MCF 10A (cell line): ENCODE measurements around the gene DCBLD2. TPM values are rescaled to one million over a fixed set of nuclear protein-coding genes. Genes with fewer than 3 reads are reported as not detected.

Source experiments
- BruUV-seq: library from RNA; stranded (reverse); fragments of 400-500 nt; replicated peaks from 2 replicates; lab custom pipeline; 2021; lab: Mats Ljungman, UMichigan
- CTCF ChIA-PET: fragments of 300-600 bp; sonication (Branson Sonifier 250); formaldehyde crosslinking; extraction: SDS; loops from one replicate; lab custom pipeline; 2021; ENCODE audit warnings: antibody characterized with exemption, inconsistent platforms; lab: Yijun Ruan, JAX
- POLR2A ChIA-PET: fragments of 300-600, 350-650 bp; sonication (Branson Sonifier 250); formaldehyde crosslinking; extraction: SDS; loops from one replicate; lab custom pipeline; 2020; ENCODE audit warnings: antibody characterized with exemption, inconsistent platforms; lab: Yijun Ruan, JAX
- DNase-seq: peaks from one replicate; pipeline ENCODE4 v3.0.0-alpha.2; 2018; ENCODE audit not compliant: unreplicated experiment
- H3K27ac Mint-ChIP-seq: one replicate; pipeline ENCODE4 v1.8.0; 2022; ENCODE audit warnings: mild to moderate bottlenecking, low read depth, mixed read lengths; ENCODE audit not compliant: unreplicated experiment
- H3K27me3 Mint-ChIP-seq: one replicate; pipeline ENCODE4 v1.8.0; 2022; ENCODE audit warnings: mixed read lengths; ENCODE audit not compliant: insufficient read depth, unreplicated experiment
- H3K36me3 Mint-ChIP-seq: one replicate; pipeline ENCODE4 v1.8.0; 2022; ENCODE audit warnings: mild to moderate bottlenecking, moderate library complexity, mixed read lengths; ENCODE audit not compliant: insufficient read depth, unreplicated experiment
- H3K4me1 Mint-ChIP-seq: one replicate; pipeline ENCODE4 v1.8.0; 2022; ENCODE audit warnings: mixed read lengths; ENCODE audit not compliant: insufficient read depth, unreplicated experiment
- H3K4me3 Mint-ChIP-seq: one replicate; pipeline ENCODE4 v1.8.0; 2022; ENCODE audit warnings: mild to moderate bottlenecking, moderate library complexity, mixed read lengths; ENCODE audit not compliant: unreplicated experiment
- H3K9me3 Mint-ChIP-seq: one replicate; pipeline ENCODE4 v1.8.0; 2022; ENCODE audit warnings: mixed read lengths; ENCODE audit not compliant: unreplicated experiment
- intact Hi-C: fragments of 100-400 bp; cut with micrococcal nuclease; formaldehyde crosslinking; loops from 2 replicates; pipeline ENCODE4 v1.14.1; 2022
- total RNA-seq: library from RNA; stranded (reverse); gene quantifications from 2 replicates; pipeline ENCODE4 v1.2.3, GENCODE V29; 2022
- TF ChIP-seq, protein P1 (sequence below): fragments of 200-600 bp; IDR thresholded peaks from one replicate; pipeline ENCODE4 v1.8.0; 2022; ENCODE audit warnings: antibody characterized with exemption, mild to moderate bottlenecking; ENCODE audit not compliant: unreplicated experiment

The DCBLD2 gene
- total RNA-seq, 1 experiment from 2014 or later = 161 TPM

DNA sequence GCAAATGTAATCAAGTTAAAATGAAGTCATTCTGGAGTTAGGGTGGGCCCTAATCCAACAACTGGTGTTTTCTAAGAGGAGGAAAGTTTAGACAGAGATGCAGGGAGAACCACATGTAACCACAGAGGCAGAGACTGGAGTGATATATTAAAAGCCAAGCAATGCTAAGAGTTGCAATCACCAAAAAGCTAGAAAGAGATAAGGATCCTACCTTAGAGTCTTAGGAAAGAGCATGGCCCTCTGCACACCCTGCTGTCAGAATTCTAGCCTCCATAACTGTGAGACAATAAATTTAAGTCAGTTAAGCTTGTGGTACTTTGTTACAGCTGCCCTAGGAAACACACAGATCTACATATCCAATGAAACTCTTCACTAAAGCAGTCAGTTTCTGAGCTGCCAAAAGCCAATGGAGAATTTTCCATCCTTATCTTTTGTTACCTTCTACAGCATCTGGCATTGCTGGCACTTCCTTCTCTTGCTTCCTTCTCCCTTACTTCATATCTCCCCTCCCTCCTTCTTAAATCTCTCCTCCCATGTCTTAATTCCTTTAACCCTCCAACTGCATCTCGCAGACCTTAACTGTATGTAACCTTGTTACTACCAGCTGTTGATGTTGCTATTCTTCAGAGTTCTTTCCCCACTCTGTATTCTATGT, 11.2 kb downstream of the DCBLD2 start:
- intact Hi-C loops = no loop called here
- H3K4me3 Mint-ChIP-seq = no peak overlapping the region
- CTCF ChIA-PET = no interaction called here

DNA sequence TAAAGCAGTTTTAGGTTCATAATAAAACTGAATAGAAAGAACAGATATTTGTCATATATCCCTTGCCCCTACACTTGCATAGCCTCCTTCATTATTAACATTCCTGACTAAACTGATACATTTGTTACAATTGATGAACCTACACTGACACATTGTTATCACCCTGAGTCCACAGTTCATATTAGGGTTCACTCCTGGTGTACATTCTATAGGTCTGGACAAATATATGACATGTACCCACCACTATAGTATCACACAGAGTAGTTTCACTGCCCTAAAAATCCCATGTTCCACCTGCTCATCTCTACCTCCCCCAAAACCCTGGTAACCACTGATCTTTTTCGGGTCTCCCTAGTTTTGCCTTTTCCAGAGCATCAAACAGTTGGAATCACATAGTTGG, 13.8 kb downstream of the DCBLD2 start:
- Mint-ChIP-seq H3K9me3 (no peaks in the 10 kb centered on the region), H3K36me3 (peaks cover 1% of the 10 kb centered on the region), H3K4me1 (peaks cover 36% of the 10 kb centered on the region), H3K27me3 (no peaks in the 10 kb centered on the region), H3K27ac (no peak overlapping the region), H3K4me3 (no peak overlapping the region)
- CTCF ChIA-PET = interaction anchor here (0.6 to 1.6 kb wide), 5 partner anchors 11 to 921 kb away, joined by 3 to 4 read pairs (median 3); no protein-coding TSS in a partner anchor
- DNase-seq = no peak
- TF ChIP-seq, protein P1, sequence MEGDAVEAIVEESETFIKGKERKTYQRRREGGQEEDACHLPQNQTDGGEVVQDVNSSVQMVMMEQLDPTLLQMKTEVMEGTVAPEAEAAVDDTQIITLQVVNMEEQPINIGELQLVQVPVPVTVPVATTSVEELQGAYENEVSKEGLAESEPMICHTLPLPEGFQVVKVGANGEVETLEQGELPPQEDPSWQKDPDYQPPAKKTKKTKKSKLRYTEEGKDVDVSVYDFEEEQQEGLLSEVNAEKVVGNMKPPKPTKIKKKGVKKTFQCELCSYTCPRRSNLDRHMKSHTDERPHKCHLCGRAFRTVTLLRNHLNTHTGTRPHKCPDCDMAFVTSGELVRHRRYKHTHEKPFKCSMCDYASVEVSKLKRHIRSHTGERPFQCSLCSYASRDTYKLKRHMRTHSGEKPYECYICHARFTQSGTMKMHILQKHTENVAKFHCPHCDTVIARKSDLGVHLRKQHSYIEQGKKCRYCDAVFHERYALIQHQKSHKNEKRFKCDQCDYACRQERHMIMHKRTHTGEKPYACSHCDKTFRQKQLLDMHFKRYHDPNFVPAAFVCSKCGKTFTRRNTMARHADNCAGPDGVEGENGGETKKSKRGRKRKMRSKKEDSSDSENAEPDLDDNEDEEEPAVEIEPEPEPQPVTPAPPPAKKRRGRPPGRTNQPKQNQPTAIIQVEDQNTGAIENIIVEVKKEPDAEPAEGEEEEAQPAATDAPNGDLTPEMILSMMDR = no peak
- intact Hi-C loops = loop anchor here (2.0 kb wide), 1 partner anchor 13 kb away; the partner anchor contains the start of gene DCBLD2
- no TSS peak for BruUV-seq
- POLR2A ChIA-PET = interaction anchor here (0.9 to 12.8 kb wide), 3 partner anchors 11 to 105 kb away, joined by 3 to 278 read pairs (median 3); partner anchors contain the start of gene DCBLD2

More for the DNA sequence above, 11.2 kb downstream of the DCBLD2 start:
- no TSS peak for BruUV-seq
- no peak for DNase-seq
- Mint-ChIP-seq H3K4me1 (peaks cover 40% of the 10 kb centered on the region), H3K36me3 (peaks cover 4% of the 10 kb centered on the region), H3K9me3 (no peaks in the 10 kb centered on the region), H3K27ac (no peak overlapping the region), H3K27me3 (no peaks in the 10 kb centered on the region)
- TF ChIP-seq, protein P1 = no peak
- POLR2A ChIA-PET = interaction anchor here (1.2 to 12.8 kb wide), 2 partner anchors 8 to 72 kb away, joined by 3 to 278 read pairs; partner anchors contain the start of gene DCBLD2

DNA sequence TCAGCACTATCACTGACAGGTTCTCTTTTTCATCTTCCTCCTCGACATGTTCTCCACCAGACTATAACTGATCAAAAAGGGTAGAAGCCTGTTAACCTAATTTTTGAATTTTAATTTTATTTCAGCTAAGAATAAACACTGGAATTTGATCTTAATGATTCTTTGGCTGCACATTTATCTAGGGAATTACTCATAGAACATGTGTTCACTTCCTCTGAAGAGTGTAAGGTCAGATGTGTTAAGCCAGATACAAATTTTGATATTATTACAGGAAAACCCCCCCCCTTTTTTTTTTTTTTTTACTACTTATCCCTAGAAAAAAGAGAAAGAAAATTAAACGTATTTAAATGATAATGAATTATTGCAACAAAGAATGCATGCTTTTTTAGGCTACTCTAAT, 15.0 kb downstream of the DCBLD2 start:
- Mint-ChIP-seq H3K27me3 (no peaks in the 10 kb centered on the region), H3K4me3 (no peak overlapping the region), H3K27ac (peak overlapping the region; percentile 20), H3K4me1 (peaks cover 31% of the 10 kb centered on the region), H3K36me3 (peaks cover 8% of the 10 kb centered on the region), H3K9me3 (no peaks in the 10 kb centered on the region)
- ChIA-PET CTCF (interaction anchor here (1.0 to 1.8 kb wide), 3 partner anchors 12 to 107 kb away, joined by 3 to 5 read pairs (median 5); no protein-coding TSS in a partner anchor), POLR2A (interaction anchor here (0.9 to 12.8 kb wide), 9 partner anchors 10 to 100 kb away, joined by 3 to 278 read pairs (median 3); partner anchors contain the start of gene DCBLD2)
- TF ChIP-seq, protein P1 = no peak
- DNase-seq = no peak
- BruUV-seq = no TSS peak
- intact Hi-C loops = loop anchor here (2.0 kb wide), 1 partner anchor 14 kb away; the partner anchor contains the start of gene DCBLD2

DNA sequence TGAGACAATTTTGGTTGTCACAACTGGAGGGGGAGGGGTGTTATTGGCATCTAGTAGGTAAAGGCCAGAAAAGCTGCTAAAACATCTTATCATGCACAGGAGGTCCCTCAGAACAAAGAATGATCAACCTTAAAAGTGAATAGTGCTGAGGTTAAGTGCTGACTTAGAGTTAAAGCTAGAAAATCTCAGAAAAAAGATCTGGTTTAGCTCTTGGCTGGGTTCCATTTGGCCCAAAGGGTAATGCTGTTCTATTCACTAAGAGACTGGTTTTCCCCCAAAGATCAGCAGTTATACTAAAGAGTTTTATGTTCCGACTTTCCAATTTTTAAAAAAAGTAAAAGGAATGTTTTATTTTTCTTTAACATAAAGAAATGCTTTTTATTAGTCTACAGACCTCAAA, 15.6 kb downstream of the DCBLD2 start:
- DNase-seq = peak; percentile 46
- TF ChIP-seq, protein P1 = no peak
- intact Hi-C loops = loop anchor here (2.0 kb wide), 1 partner anchor 15 kb away; the partner anchor contains the start of gene DCBLD2
- peaks cover 14% of the 10 kb centered on the region for H3K36me3 Mint-ChIP-seq
- ChIA-PET CTCF (interaction anchor here (0.7 to 1.8 kb wide), 5 partner anchors 16 to 108 kb away, joined by 3 to 5 read pairs (median 5); partner anchors contain the start of gene DCBLD2), POLR2A (interaction anchor here (0.9 to 12.8 kb wide), 9 partner anchors 9 to 101 kb away, joined by 3 to 278 read pairs (median 3); partner anchors contain the start of gene DCBLD2)
- no peaks in the 10 kb centered on the region for H3K9me3 Mint-ChIP-seq
- H3K27ac Mint-ChIP-seq = peak overlapping the region; percentile 20
- H3K4me1 Mint-ChIP-seq = peaks cover 31% of the 10 kb centered on the region
- no TSS peak for BruUV-seq
- H3K27me3 Mint-ChIP-seq = no peaks in the 10 kb centered on the region
- H3K4me3 Mint-ChIP-seq = no peak overlapping the region
